CD4-positive, alpha-beta T cell treated with Interleukin-15 for 4 hours (primary cell): Measurements from ENCODE around the gene RGL3.
"Not testable (repeated sequence)": the region's sequence is repeated elsewhere in the genome, so short reads cannot be mapped to it uniquely, and the experiment has no call there.

ENCODE experiments used
- DNase-seq: peaks from one replicate; pipeline ENCODE4 v3.0.0-alpha.2; 2020; ENCODE audit warnings: low spot score

Gene RGL3

GRCh38 chr19:11420429-11421370 is 1.6 kb upstream of the RGL3 start:
- DNase-seq = no peak

- DNase-seq = no peak
Observed at GRCh38 chr19:11418094-11418548, 993 bp downstream of the RGL3 start.

- no peak for DNase-seq
Observed at GRCh38 chr19:11416346-11417052, 2.6 kb downstream of the RGL3 start.

GRCh38 chr19:11414544-11414943 is 4.6 kb downstream of the RGL3 start:
- no peak for DNase-seq

- DNase-seq = no peak
Observed at GRCh38 chr19:11410682-11411081, 8.4 kb downstream of the RGL3 start.

- DNase-seq = no peak
Observed at GRCh38 chr19:11408591-11408990, 10.5 kb downstream of the RGL3 start.

- DNase-seq = not testable (repeated sequence)
Observed at GRCh38 chr19:11406703-11407236, 12.3 kb downstream of the RGL3 start.

- no peak for DNase-seq
Observed at GRCh38 chr19:11405846-11406643, 13.1 kb downstream of the RGL3 start.

GRCh38 chr19:11404588-11405222 is 14.4 kb downstream of the RGL3 start:
- no peak for DNase-seq

GRCh38 chr19:11401808-11402543 is 17.1 kb downstream of the RGL3 start:
- DNase-seq = no peak

- no peak for DNase-seq
Observed at GRCh38 chr19:11400798-11401197, 18.3 kb downstream of the RGL3 start.

GRCh38 chr19:11399667-11400066 is 19.4 kb downstream of the RGL3 start:
- no peak for DNase-seq

GRCh38 chr19:11397089-11397610 is 22.0 kb downstream of the RGL3 start:
- no peak for DNase-seq

GRCh38 chr19:11390933-11391680 is 28.0 kb downstream of the RGL3 start:
- no peak for DNase-seq

GRCh38 chr19:11390359-11390758 is 28.8 kb downstream of the RGL3 start:
- no peak for DNase-seq

- no peak for DNase-seq
Observed at GRCh38 chr19:11387162-11388034, 31.7 kb downstream of the RGL3 start.

GRCh38 chr19:11384778-11385129 is 34.4 kb downstream of the RGL3 start:
- DNase-seq = no peak

- no peak for DNase-seq
Observed at GRCh38 chr19:11383706-11384048, 35.4 kb downstream of the RGL3 start.
